ENCODE data around the gene NR2F1-AS1.
"Not testable (repeated sequence)": the region's sequence is repeated elsewhere in the genome, so short reads cannot be mapped to it uniquely, and the experiment has no call there.

Gene NR2F1-AS1

DNA sequence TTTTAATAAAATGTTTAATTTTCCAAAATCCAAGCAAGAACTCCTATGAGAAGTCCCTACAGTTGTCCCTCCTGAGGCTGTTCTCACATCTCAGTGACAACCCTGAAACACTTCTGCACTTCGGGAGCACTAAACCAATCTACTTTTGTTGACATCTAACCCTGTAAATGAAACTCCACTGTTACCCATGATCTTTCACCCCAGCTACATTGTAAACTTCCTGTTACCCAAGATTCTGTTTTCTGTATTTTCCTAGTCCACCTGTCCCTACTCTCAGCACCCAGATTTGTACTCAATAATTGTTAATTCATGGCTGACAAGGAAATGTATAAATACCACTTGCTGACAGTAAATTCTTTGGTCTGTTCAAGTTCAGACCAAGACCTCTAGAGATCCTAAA lies 153.7 kb downstream of the NR2F1-AS1 start:
- no peak for DNase-seq (ENCODE audit: low spot score)

DNA sequence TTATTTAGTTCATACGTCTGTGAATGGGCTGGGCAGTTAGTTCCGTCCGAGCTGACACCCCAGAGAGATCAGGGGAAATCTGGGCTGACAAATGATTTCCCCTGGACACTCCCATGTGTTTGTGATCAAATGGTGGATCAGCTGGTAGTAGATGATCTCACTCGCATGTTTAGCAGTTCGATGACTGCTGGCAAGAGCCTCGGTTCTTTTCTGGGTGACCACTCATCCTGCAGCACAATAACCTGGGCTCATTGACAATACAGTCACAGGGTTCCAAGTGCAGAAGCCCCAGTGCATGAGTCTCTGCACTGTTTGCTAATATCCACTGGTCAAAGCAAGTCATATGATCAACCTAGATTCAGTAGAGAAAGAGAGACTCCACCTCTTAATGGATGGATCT lies 155.9 kb downstream of the NR2F1-AS1 start:
- DNase-seq (ENCODE audit: low spot score): no peak

DNA sequence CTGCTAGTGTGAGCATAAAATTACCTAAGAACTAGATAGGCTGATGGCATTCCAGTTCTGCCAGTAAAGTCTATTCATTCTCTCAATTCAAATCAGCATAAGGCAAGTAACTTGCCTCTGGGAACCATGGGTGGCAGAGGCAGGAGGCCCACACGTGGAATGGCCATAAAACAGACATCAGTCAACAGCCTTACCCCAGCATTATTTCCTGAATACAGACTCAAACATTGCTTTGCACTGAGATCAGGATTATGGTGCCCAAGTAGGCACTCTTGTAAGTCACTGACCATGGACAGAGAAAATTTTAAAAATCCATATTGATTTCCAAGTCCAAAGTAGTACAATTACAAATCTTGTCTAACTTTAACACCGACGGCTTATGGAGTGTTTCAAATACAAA lies 157.7 kb downstream of the NR2F1-AS1 start:
- no peak for DNase-seq (ENCODE audit: low spot score)

DNA sequence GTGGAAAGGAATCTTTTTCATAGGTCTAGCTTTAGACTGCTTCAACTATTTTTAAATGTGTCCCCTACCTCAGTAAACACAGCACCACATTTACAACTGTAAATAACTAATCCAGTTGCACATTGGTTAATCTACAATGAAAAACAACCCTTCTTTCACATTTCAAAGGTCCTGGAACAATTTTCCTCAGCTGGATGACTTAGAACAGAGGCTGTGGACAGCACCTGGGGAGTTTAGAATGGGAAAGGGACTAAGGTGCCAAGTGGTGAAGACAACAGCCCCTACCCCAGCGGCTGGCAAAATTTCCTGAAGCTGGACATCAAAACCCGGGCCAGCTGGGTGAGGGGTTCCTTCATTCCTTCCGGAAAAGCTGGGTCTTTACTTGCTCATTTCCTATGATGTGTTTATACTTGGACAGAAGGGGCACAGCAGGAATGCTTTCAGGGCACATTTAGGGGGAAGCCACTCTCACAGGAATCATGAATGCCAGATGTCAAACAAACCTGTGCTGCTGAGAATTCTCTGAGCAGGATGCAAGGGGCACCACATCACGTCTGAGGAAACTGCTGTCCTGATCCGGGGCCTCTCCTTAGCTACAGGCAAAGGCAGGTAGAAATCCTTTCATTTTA lies 158.3 kb downstream of the NR2F1-AS1 start:
- DNase-seq (ENCODE audit: low spot score): no peak

DNA sequence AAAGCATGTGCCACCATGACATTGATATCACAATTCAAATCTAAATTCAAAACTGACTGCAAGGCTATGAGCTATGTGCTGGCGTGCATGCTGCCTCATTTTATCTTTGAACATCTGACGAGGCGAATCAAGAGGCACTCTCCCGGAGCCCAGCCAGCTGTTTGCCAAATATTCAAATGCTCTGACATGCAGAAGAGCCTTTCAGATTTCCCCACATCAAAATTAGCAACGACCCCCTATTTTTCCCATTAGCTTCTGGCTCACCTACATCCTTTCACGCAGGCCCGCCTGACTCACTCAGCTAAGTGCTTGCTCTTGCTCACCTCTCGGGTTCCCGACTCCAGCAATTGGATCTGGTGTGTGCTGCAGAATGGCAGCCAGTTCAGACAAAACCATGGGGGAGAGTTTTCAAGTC lies 159.0 kb downstream of the NR2F1-AS1 start:
- no peak for DNase-seq (ENCODE audit: low spot score)

DNA sequence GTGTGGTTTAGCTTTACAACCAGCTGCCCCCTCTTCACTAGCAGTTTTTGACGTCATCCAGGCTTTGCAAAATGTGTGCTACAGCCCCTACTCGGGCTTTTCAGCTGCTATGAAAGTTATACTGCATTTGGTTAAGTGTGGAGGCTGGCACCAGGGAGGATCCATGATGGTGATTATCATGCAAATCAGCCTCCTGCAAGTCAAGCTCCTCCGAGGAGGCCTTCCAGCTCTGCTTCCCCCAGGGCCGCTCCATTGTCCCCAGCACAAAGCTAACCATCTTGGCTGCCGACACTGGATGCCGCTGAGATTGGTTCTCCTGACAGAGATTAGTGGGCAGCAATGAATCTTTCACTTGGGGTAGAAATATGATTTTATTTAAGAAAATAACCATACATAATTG lies 159.6 kb downstream of the NR2F1-AS1 start:
- no peak for DNase-seq (ENCODE audit: low spot score)

DNA sequence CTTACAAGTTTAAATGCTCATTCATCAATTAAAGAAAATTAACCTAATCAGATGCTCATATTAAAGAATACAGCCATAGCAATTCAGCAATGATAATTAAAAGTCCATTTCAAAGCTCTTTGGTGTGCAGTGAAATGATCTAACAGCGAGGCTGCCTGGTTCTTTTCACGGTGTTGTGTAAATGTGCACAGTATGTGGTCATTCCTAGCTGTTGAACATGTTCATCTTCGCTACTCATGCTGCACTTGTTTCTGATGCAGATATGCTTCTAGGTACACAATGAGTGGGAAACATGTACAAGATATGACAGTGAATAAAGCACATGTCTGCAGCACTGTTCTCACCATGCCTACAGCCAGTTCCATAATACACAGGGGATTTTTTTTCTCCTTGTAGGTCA lies 163.5 kb downstream of the NR2F1-AS1 start:
- DNase-seq (ENCODE audit: low spot score): no peak

DNA sequence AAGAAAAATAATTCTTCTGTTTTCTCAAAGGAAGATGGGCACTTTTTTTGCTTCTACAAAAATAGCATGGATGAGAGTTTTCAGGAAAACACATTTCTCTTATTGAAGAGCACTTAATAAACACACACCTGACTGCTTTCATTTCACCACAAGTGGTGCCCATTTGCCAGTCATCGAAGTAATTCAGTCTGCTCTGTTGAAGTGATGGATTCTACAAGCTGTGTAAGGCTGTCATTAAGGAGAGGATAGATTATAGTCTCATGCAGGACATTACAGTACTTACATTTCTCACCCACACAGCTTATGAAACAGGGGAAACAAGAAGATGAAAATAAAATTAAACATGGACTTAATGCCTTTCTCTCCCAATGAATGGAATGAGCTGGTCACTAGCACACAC lies 165.2 kb downstream of the NR2F1-AS1 start:
- DNase-seq (ENCODE audit: low spot score): no peak

DNA sequence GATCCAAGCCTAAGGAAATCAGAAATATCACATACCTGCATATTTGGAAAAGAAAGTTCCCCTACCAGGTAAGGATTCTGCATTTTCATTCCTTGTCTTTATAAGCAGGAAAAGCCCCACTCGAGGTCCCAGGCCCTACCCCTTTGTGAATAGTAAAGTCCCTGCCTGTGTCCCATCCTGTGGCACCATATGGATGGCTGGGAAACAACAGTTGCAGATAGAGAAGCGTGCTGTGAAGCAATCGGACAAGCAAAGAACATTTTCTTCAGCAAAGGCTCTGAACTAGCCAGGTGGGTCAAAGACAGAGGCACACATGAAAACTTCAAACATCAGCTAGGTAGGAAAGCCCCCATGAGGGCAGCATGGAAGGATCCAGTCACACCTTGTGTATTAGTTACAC lies 169.3 kb downstream of the NR2F1-AS1 start:
- DNase-seq (ENCODE audit: low spot score): no peak

DNA sequence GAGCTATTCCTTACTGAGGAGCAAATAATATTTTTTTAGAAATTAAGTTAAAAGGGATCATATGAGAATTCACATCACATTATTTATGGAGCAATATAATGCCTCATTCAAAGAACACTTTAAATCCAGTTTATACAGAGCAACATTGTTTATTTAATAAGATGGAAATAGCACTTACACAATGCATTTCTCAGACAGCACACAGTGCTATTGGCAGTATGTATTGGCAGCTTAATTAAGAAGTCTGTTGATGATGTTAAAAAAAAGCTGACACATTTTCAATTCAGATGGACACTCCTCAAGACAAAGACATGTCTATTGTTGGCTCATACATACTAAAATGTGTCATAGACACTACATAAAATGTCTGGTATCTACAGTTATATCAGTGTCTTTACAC lies 171.3 kb downstream of the NR2F1-AS1 start:
- no peak for DNase-seq (ENCODE audit: low spot score)

DNA sequence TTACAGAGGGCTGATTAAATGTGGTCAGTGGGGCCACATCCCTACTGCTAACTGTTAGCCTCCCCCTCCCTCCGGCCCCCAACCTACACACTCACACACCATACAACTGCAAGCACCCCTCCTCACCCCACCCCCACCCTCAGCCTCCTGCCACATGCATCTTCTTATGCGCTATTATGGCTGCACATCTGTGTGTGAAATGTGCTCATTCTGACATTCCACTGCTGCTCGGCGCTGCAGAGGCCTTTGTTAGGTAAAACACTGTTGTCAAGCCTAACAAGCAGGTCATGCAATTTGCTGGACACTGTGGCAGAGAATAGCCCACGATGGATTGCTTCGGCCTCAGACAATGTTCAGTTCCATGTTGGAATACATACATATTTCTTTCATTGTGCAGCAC lies 173.6 kb downstream of the NR2F1-AS1 start:
- no peak for DNase-seq (ENCODE audit: low spot score)

DNA sequence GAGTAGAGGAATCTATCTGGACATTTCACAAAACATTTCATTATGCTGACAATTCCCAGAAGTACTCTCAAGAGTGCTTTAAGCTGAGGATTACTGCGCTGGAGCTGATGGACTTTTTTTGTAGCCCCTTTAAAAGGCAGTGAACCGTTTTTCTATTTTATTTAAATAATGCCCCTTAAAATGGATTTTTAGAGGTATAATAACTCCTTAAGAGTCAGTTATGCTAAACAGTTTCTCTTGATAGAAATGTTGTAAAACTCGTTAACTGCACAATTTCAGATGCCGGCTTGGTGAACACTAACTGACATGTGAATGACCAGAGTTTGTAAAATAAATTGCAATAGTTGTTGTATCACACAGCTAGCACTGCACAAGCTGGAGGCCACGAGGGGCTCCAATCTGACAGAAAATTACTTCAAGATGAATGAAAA lies 174.0 kb downstream of the NR2F1-AS1 start:
- DNase-seq (ENCODE audit: low spot score): no peak

DNA sequence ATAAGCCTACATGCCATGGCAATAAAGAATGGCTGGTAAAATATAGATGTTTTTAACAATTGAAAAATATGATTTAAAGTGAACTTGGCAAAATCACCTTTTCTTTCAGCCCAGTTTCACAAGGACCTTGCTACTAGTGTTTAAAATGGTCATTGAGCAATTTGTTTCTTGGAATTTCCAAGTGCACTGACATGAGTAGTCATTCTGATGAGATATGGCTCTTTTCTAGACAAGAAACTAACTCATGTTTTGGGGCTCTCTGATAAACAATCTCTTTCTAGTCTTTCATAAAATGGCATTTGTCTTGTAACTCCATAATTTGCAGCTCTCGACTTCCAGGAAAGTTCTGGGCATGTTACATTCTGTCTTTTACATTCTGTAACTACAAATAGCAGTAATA lies 176.8 kb downstream of the NR2F1-AS1 start:
- no peak for DNase-seq (ENCODE audit: low spot score)

DNA sequence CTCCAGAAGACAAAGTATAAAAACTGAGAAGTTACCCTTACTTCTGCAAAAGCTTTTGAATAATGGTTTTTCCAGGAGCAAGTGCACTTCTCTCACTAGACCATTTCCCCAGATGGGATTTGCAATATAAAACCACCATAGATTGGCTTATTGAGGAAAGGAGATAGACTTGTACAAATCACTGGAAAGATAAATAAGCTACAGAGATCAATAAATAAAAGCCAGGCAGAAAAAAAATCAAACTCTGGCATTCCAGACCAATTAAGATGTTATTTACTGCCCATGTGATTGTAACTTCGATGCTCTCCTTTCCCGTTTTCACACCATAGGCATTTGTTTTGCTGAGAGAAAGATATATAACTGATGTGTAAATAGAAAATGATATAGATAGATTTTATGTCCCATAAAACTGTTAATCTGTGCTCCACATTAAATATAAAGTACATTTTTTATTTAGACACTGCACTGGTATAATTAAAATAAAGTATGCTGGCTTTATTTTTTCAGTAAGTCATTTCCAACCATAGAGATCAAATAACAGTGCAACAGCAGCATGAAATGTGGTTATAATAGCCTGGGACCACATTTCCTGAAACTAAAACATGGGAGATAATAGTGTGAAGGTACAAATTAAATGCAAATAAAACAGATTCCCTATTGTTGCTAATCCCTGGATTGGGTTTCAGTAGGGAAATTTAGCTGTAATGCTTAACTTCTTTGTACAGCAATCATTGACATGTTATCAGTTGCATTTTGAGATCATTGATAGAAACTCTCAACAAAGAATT lies 177.7 kb downstream of the NR2F1-AS1 start:
- no peak for DNase-seq (ENCODE audit: low spot score)

DNA sequence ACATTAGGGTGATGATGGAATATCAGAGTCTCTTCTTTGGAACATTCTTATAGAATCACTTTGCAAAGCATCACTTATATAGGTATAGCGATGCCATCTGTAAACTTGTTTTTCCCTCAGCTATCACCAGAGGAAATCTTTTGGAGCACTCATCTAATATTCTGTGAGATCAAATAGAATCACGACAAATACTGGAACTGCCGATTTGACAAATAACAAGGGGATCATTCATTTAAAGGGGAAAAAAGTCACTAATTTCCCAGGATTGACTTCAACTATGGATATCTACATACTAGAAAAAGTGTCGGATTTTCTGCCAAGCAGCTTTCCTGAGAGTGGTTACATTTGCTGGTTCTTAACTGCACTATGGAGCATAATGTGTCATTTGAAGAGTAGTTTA lies 178.6 kb downstream of the NR2F1-AS1 start:
- DNase-seq (ENCODE audit: low spot score): no peak

DNA sequence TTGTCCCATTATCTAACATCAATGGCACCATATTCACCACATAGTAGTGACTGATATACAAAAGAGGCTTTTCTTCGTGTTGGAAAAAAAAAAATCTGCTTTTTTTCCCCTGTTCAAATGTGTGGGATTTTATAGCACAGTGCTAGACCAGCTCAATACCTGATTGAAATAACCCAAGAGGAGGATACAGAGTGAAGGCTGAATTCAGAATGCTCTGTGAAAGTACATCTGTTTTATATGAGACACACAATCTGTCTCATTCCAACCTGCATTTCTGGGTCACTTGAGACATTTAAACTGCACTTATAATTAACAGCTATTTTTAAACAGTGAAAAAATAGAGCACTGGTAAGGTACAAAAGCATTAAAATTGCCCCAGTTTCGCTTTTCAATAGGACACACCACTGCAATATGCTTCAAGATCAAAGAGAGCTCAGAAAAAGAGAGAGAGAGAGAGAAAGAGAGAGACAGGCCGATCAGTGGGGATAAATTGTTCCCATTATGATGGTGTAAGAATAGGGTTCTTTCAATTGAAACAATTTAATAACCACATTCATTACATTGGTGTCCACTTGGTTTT lies 179.3 kb downstream of the NR2F1-AS1 start:
- no peak for DNase-seq (ENCODE audit: low spot score)

DNA sequence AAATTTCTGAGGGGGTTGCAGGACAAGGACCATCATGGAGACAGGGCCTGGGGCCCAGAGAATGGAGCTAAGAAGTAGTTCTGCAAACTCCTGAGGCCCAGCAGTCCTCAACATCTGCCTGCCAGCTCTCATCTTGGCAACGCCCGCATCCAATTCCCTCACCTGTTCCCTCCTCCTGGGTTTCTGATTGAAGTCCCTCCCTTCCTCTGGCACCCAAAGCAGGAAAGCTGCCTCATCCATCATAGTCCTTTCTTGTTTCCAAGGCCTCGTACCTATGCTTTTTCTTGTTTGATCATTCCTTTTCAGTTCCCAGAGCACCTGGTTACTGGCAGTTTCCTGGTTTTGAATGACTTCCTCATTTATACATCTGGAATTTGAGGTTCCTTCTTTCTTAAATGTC lies 181.3 kb downstream of the NR2F1-AS1 start:
- no peak for DNase-seq (ENCODE audit: low spot score)

DNA sequence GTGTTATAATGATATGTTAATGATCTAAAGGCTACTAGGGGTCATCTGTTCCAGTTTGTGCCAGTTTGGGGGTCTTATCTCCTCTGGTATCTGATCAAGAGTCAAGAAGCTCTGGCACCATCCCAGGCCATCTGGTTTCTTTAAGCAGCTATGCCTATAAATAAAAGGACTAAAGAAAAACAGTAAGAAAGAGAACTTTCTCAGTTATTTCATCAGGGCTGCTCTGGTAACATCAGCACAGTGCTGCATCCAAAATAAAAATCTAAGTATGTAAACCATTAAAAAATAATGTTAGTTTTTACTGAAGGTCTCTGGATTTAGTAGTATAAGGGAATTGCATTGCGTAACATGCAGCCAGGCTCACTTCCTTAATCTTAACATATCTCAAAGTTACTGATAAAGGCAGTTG lies 185.0 kb downstream of the NR2F1-AS1 start:
- no peak for DNase-seq (ENCODE audit: low spot score)

DNA sequence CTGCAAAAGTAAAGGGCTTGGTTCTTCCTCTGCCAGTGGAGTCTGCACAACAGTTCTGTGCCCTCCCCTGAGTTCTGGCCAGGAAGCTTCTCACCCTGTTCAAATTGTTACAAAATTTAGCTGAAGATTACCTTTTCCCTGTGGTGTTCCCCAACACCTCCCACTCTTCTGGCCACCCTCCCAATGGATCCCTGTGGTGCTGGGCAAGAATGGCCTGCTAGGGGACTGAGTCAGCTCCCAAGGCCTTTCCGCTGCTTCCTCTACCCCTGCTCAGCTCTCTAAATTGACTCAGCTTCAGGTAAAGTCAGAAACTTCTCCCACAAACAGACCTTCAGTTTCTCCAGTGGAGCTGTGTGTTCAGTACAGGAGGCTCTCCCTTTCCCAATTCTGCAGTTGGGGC lies 186.0 kb downstream of the NR2F1-AS1 start:
- DNase-seq (ENCODE audit: low spot score): no peak

DNA sequence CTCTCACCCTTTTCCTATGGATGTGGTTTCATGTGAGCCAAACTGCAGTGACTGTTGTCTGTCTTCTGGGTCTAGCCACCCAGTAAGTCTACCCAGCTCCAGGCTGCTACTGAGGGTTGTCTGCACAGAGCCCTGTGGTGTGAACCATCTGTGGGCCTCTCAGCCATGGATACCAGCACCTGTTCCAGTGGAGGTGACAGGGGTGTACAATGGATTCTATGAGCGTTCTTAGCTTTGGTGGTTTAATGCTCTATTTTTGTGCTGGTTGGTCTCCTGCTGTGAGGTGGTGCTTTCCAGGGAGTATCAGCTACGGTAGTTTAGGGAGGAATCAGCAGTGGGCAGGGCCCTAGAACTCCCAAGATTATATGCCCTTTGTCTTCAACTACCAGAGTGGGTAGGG lies 186.7 kb downstream of the NR2F1-AS1 start:
- no peak for DNase-seq (ENCODE audit: low spot score)

DNA sequence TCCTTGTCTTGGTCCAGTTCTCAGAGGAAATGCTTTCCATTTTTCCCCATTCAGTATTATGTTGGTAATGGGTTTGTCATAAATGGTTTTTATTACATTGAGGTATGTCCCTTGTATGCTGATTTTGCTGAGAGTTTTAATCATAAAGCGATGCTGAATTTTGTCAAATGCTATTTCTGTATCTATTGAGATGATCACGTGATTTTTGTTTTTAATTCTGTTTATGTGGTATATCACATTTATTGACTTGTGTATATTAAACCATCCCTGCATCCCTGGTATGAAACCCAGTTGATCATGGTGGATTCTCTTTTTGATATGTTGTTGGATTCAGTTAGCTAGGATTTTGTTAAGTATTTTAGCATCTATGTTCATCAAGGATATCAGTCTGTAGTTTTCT lies 189.8 kb downstream of the NR2F1-AS1 start:
- not testable (repeated sequence) for DNase-seq (ENCODE audit: low spot score)

DNA sequence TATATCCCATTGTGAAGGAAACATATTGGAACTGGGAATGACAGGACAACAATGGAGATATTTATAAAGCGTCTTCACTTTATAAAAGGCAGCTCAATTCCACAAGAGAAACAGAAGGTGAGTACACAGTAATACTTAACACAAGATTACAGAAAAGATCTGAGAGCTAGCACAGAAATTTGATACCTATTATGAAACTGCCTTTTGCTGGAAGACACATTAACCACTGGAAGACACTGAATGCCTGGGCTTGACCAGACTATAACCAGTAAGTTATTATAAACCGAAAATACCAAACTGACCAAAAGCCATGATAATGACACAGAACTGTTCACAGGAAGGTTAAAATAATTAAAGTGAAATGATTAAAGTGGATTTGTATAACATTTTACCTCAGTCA lies 195.4 kb downstream of the NR2F1-AS1 start:
- DNase-seq (ENCODE audit: low spot score): no peak

DNA sequence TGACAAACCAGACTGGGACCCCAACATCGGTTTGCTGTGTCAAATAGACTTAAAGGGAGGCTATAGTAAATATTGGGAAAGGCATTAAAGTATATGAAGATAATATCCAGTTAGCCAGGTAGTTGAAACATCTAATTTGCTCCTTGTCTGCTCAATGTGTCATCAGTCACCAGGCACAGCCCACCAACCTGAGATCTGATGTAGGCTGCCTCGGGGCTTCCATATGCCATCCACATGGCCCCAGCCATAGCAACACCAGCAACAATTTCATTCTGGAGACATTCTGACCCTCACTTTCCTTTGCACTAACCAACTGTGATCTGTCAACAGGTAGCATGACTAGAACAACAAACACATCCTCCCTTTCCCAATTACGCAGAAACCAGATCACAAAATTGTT lies 196.0 kb downstream of the NR2F1-AS1 start:
- no peak for DNase-seq (ENCODE audit: low spot score)

DNA sequence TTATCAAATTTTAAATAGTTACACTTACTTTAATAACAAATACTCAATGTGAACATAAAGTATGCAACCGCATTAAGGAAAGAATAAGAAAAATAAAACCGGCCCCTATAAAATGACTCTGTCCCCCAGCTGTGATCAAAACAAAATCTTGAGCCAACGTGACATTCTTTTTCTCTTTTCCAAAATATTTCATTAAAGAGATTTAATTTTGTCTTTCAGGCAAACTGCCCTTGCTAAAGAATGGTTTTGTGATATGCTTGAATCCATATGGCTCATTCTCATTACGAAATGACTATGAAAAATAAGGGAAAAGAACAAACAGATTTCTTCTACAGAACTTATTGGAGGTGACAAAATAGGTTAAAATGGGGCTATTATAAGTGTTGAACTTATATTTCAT lies 197.0 kb downstream of the NR2F1-AS1 start:
- DNase-seq (ENCODE audit: low spot score): no peak

All from hepatic stellate cell (primary cell).